HG02759 (cell line): ENCODE data around the gene SAPCD2.
"Not testable (repeated sequence)": the region's sequence is repeated elsewhere in the genome, so short reads cannot be mapped to it uniquely, and the experiment has no call there.

Experiments used
- ATAC-seq: cut with Tn5 transposase; IDR thresholded peaks from one replicate; pipeline ENCODE4 v1.9.1; 2021; ENCODE audit warnings: mild to moderate bottlenecking, moderate library complexity; ENCODE audit not compliant: unreplicated experiment

The SAPCD2 gene

GRCh38 chr9:137070201-137070905 lies at the start of gene SAPCD2:
SAPCD2 (minus strand) TSS chr9:137070557; CDS start chr9:137070460, 97 bp downstream.
- ATAC-seq: peak; percentile 80

- not testable (repeated sequence) for ATAC-seq
Measured at GRCh38 chr9:137118092-137118603, 47.8 kb upstream of the SAPCD2 start.

- no peak for ATAC-seq
Measured at GRCh38 chr9:137117269-137117731, 46.9 kb upstream of the SAPCD2 start.

- ATAC-seq: no peak
Measured at GRCh38 chr9:137116728-137117127, 46.4 kb upstream of the SAPCD2 start.

GRCh38 chr9:137116027-137116507 lies 45.7 kb upstream of the SAPCD2 start:
- ATAC-seq: no peak

- ATAC-seq: no peak
Measured at GRCh38 chr9:137115394-137116026, 45.2 kb upstream of the SAPCD2 start.

- peak; percentile 88 for ATAC-seq
Measured at GRCh38 chr9:137114613-137115393, 44.4 kb upstream of the SAPCD2 start, which contains the start of gene DPP7. DPP7 (minus strand) TSS chr9:137114733; CDS start chr9:137114713, 20 bp downstream.

GRCh38 chr9:137114220-137114612 lies 43.9 kb upstream of the SAPCD2 start:
- peak; percentile 6 for ATAC-seq

GRCh38 chr9:137113385-137114159 lies 43.2 kb upstream of the SAPCD2 start:
- ATAC-seq: no peak

GRCh38 chr9:137112564-137113384 lies 42.4 kb upstream of the SAPCD2 start:
- ATAC-seq: no peak

- ATAC-seq: no peak
Measured at GRCh38 chr9:137111788-137112563, 41.6 kb upstream of the SAPCD2 start.

GRCh38 chr9:137110911-137111787 lies 40.8 kb upstream of the SAPCD2 start:
- no peak for ATAC-seq

GRCh38 chr9:137110147-137110910 lies 40.0 kb upstream of the SAPCD2 start:
- no peak for ATAC-seq

- no peak for ATAC-seq
Measured at GRCh38 chr9:137109250-137110146, 39.1 kb upstream of the SAPCD2 start.

- ATAC-seq: no peak
Measured at GRCh38 chr9:137108608-137109249, 38.4 kb upstream of the SAPCD2 start.

GRCh38 chr9:137107982-137108381 lies 37.6 kb upstream of the SAPCD2 start:
- no peak for ATAC-seq
